AG04450 (cell line): ENCODE results near the gene TRPV3. TPM values are rescaled to one million over a fixed set of nuclear protein-coding genes. Genes with fewer than 3 reads are reported as not detected.

Source experiments
- CTCF ChIA-PET: fragments of 300-600, 350-600 bp; formaldehyde crosslinking; extraction: SDS; loops from one replicate; lab custom pipeline; 2022; ENCODE audit warnings: antibody characterized with exemption, inconsistent platforms; lab: Charles Lee
- POLR2A ChIA-PET: fragments of 350-600 bp; formaldehyde crosslinking; extraction: SDS; loops from one replicate; lab custom pipeline; 2021; ENCODE audit warnings: antibody characterized with exemption, inconsistent platforms; lab: Yijun Ruan, JAX
- DNase-seq: peaks from one replicate; pipeline ENCODE4 v3.0.0-alpha.2; 2011; ENCODE audit warnings: low read depth, low spot score
- H3K27ac ChIP-seq: one replicate; pipeline ENCODE4 v1.5.1; 2012; ENCODE audit warnings: low read depth, low read length, control low read depth
- H3K27me3 ChIP-seq: one replicate; pipeline ENCODE4 v1.6.0; 2012; ENCODE audit warnings: low read length; ENCODE audit not compliant: control insufficient read depth, insufficient read depth
- H3K4me3 ChIP-seq: 2 replicates; pipeline ENCODE4 v1.5.1; 2011; ENCODE audit warnings: mild to moderate bottlenecking, low read depth, low read length, control low read depth
- H3K9me3 ChIP-seq: 2 replicates; pipeline ENCODE4 v1.5.1; 2012; ENCODE audit warnings: low read length; ENCODE audit not compliant: control insufficient read depth, insufficient read depth
- polyA plus RNA-seq: library from polyadenylated mRNA; depleted of rRNA; stranded (reverse); fragments of >200 nt; gene quantifications from 2 replicates; pipeline ENCODE4 v1.2.3, GENCODE V29; 2011
- TF ChIP-seq, protein P1 (sequence below): IDR thresholded peaks from 2 replicates; pipeline ENCODE4 v1.5.1; 2011; ENCODE audit warnings: low read depth, low read length, control low read depth, inconsistent platforms

Gene TRPV3
- polyA plus RNA-seq, 1 experiment, result 0.24 TPM

- Histone ChIP-seq H3K9me3 (no peaks in the 10 kb centered on the region; the same call in 1 of the 2 replicates), H3K4me3 (no peak overlapping the region), H3K27ac (no peak overlapping the region), H3K27me3 (no peaks in the 10 kb centered on the region)
- no peak for DNase-seq
- POLR2A ChIA-PET, result interaction anchor here (0.7 kb wide), 2 partner anchors 17 to 1881 kb away, joined by 4 to 5 read pairs; no protein-coding TSS in a partner anchor
- CTCF ChIA-PET, result no interaction called here
- TF ChIP-seq, protein P1, sequence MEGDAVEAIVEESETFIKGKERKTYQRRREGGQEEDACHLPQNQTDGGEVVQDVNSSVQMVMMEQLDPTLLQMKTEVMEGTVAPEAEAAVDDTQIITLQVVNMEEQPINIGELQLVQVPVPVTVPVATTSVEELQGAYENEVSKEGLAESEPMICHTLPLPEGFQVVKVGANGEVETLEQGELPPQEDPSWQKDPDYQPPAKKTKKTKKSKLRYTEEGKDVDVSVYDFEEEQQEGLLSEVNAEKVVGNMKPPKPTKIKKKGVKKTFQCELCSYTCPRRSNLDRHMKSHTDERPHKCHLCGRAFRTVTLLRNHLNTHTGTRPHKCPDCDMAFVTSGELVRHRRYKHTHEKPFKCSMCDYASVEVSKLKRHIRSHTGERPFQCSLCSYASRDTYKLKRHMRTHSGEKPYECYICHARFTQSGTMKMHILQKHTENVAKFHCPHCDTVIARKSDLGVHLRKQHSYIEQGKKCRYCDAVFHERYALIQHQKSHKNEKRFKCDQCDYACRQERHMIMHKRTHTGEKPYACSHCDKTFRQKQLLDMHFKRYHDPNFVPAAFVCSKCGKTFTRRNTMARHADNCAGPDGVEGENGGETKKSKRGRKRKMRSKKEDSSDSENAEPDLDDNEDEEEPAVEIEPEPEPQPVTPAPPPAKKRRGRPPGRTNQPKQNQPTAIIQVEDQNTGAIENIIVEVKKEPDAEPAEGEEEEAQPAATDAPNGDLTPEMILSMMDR, result no peak
Measured at GRCh38 chr17:3575511-3575910, 17.9 kb upstream of the TRPV3 start.

- no peaks in the 10 kb centered on the region for H3K27me3 ChIP-seq
- no peak overlapping the region for H3K4me3 ChIP-seq
- POLR2A ChIA-PET, result interaction anchor here (0.6 kb wide), 1 partner anchor 883 kb away, joined by 7 read pairs; no protein-coding TSS in a partner anchor
- TF ChIP-seq, protein P1, result no peak
- H3K27ac ChIP-seq, result no peak overlapping the region
- no peak for DNase-seq
- CTCF ChIA-PET, result no interaction called here
- H3K9me3 ChIP-seq, result no peaks in the 10 kb centered on the region; the same call in 1 of the 2 replicates
Measured at GRCh38 chr17:3574231-3574630, 16.6 kb upstream of the TRPV3 start.

DNA sequence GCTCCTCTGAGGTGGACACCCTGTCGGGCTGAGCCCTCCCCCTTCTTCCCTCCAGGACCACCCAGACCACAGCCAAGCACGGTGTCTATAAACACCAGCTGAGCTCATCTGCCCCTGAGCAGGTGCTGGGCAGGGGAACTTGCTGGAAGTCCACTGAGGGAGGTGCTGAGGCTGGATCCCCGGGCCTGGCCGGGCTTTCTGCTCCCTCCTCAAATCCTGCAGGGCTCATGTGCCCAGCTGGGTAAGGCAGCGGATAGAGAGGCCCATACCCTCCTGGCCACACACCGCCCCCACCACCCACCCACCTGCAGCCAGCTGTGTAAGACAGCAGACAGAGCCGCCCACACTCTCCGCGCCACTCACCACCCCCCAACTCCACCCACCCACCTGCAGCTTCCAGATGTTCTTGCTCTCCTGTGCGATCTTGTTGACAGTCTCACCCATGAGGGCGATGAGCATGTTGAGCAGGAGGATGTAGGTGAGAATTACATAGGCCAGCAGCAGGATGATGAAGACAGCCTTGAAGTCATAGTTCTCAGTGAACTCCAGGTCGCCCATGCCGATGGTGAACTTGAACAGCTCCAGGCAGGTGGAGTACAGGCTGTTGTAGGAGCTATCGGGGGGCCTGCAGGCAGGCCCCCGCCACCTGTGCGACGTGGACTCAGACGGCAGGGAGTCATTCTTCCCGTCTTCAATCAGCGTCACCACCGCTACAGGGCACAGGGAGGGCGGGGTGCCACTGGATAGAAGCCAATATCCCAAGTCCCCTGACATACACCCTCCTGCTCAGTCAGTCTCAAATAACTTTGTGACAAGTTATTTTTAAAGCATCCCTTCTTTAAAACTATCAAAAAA is 15.9 kb upstream of the TRPV3 start:
- ChIA-PET CTCF (interaction anchor here (0.6 kb wide), 2 partner anchors 15 to 849 kb away, joined by 4 to 6 read pairs; no protein-coding TSS in a partner anchor), POLR2A (no interaction called here)
- Histone ChIP-seq H3K27me3 (no peaks in the 10 kb centered on the region), H3K27ac (no peak overlapping the region), H3K4me3 (no peak overlapping the region), H3K9me3 (no peaks in the 10 kb centered on the region; the same call in 1 of the 2 replicates)
- no peak for DNase-seq
- TF ChIP-seq, protein P1, result no peak

- POLR2A ChIA-PET, result no interaction called here
- Histone ChIP-seq H3K27me3 (no peaks in the 10 kb centered on the region), H3K4me3 (no peak overlapping the region), H3K27ac (no peak overlapping the region), H3K9me3 (no peaks in the 10 kb centered on the region; the same call in 1 of the 2 replicates)
- TF ChIP-seq, protein P1, result no peak
- no peak for DNase-seq
- CTCF ChIA-PET, result interaction anchor here (0.5 kb wide), 1 partner anchor 744 kb away, joined by 5 read pairs; no protein-coding TSS in a partner anchor
Measured at GRCh38 chr17:3572231-3572630, 14.6 kb upstream of the TRPV3 start.
